ENCODE results near the gene EIF2S2.

DNA sequence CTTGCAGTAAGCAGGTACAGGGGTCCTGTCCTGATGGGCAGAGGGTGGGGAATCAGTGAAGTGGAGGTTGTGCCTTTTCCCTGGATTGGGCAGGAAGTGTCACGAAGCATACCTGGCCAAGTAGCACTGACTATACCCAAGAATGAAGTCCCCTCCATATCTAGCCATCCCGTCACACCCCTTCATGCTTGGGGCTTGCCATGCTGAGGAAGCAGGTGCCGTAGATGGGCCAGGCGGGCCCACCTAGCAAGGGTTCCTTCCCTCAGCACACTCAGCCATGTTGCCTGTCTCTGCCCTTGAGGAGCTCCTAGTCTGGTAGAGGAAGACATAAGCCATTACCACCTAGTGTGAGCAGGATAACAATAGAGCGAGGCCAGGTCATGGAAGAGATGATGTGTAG lies 33.5 kb downstream of the EIF2S2 start:
- TF ChIP-seq, protein P1, sequence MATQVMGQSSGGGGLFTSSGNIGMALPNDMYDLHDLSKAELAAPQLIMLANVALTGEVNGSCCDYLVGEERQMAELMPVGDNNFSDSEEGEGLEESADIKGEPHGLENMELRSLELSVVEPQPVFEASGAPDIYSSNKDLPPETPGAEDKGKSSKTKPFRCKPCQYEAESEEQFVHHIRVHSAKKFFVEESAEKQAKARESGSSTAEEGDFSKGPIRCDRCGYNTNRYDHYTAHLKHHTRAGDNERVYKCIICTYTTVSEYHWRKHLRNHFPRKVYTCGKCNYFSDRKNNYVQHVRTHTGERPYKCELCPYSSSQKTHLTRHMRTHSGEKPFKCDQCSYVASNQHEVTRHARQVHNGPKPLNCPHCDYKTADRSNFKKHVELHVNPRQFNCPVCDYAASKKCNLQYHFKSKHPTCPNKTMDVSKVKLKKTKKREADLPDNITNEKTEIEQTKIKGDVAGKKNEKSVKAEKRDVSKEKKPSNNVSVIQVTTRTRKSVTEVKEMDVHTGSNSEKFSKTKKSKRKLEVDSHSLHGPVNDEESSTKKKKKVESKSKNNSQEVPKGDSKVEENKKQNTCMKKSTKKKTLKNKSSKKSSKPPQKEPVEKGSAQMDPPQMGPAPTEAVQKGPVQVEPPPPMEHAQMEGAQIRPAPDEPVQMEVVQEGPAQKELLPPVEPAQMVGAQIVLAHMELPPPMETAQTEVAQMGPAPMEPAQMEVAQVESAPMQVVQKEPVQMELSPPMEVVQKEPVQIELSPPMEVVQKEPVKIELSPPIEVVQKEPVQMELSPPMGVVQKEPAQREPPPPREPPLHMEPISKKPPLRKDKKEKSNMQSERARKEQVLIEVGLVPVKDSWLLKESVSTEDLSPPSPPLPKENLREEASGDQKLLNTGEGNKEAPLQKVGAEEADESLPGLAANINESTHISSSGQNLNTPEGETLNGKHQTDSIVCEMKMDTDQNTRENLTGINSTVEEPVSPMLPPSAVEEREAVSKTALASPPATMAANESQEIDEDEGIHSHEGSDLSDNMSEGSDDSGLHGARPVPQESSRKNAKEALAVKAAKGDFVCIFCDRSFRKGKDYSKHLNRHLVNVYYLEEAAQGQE (IDR thresholded peaks at IDR 0.05): no peak
- TF ChIP-seq RXRA (IDR thresholded peaks at IDR 0.05) (no peak), EGR1 (IDR thresholded peaks at IDR 0.05; ENCODE audit: low read depth in 2 of 2) (no peak), RAD21 (IDR thresholded peaks at IDR 0.05) (no peak), JUND (IDR thresholded peaks at IDR 0.05) (no peak), GABPA (IDR thresholded peaks at IDR 0.05 in 1 of 2, conservative IDR thresholded peaks at IDR 0.05 in 1 of 2) (no peak), TAF1 (conservative IDR thresholded peaks at IDR 0.05) (no peak), SP1 (IDR thresholded peaks at IDR 0.05) (no peak)
- TF ChIP-seq, protein P2, sequence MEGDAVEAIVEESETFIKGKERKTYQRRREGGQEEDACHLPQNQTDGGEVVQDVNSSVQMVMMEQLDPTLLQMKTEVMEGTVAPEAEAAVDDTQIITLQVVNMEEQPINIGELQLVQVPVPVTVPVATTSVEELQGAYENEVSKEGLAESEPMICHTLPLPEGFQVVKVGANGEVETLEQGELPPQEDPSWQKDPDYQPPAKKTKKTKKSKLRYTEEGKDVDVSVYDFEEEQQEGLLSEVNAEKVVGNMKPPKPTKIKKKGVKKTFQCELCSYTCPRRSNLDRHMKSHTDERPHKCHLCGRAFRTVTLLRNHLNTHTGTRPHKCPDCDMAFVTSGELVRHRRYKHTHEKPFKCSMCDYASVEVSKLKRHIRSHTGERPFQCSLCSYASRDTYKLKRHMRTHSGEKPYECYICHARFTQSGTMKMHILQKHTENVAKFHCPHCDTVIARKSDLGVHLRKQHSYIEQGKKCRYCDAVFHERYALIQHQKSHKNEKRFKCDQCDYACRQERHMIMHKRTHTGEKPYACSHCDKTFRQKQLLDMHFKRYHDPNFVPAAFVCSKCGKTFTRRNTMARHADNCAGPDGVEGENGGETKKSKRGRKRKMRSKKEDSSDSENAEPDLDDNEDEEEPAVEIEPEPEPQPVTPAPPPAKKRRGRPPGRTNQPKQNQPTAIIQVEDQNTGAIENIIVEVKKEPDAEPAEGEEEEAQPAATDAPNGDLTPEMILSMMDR (IDR thresholded peaks at IDR 0.05; ENCODE audit: low read depth, low read length, missing input control): no peak
- TF ChIP-seq, protein P3, sequence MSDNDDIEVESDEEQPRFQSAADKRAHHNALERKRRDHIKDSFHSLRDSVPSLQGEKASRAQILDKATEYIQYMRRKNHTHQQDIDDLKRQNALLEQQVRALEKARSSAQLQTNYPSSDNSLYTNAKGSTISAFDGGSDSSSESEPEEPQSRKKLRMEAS (IDR thresholded peaks at IDR 0.05): no peak
- TF ChIP-seq, protein P4, sequence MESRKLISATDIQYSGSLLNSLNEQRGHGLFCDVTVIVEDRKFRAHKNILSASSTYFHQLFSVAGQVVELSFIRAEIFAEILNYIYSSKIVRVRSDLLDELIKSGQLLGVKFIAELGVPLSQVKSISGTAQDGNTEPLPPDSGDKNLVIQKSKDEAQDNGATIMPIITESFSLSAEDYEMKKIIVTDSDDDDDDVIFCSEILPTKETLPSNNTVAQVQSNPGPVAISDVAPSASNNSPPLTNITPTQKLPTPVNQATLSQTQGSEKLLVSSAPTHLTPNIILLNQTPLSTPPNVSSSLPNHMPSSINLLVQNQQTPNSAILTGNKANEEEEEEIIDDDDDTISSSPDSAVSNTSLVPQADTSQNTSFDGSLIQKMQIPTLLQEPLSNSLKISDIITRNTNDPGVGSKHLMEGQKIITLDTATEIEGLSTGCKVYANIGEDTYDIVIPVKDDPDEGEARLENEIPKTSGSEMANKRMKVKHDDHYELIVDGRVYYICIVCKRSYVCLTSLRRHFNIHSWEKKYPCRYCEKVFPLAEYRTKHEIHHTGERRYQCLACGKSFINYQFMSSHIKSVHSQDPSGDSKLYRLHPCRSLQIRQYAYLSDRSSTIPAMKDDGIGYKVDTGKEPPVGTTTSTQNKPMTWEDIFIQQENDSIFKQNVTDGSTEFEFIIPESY (IDR thresholded peaks at IDR 0.05): no peak

Data from liver (tissue), 3 donors.